Mononuclear cell (primary cell): ENCODE results near the gene ETNK2. TPM values are rescaled to one million over a fixed set of nuclear protein-coding genes. Genes with fewer than 3 reads are reported as not detected.

Experiments
- H3K27me3 ChIP-seq: 2 replicates; pipeline ENCODE4 v1.6.0; 2011; ENCODE audit warnings: low read length, control low read depth; ENCODE audit not compliant: insufficient read depth
- H3K4me1 ChIP-seq: 2 replicates; pipeline ENCODE4 v1.5.1; 2011; ENCODE audit warnings: mild to moderate bottlenecking, low read length, control low read depth; ENCODE audit not compliant: insufficient read depth
- H3K4me3 ChIP-seq: 2 replicates; pipeline ENCODE4 v1.5.1; 2011; ENCODE audit warnings: mild to moderate bottlenecking, low read length, moderate library complexity
- H3K9me3 ChIP-seq: 2 replicates; pipeline ENCODE4 v1.5.1; 2011; ENCODE audit warnings: low read depth, mild to moderate bottlenecking, control low read depth, low read length
- total RNA-seq: library from RNA; depleted of rRNA; stranded (reverse); fragments of >200 nt; gene quantifications from one replicate; pipeline ENCODE4 v1.2.3, GENCODE V29; 2012

The ETNK2 gene
- total RNA-seq, 1 donor: 3.0 TPM

DNA sequence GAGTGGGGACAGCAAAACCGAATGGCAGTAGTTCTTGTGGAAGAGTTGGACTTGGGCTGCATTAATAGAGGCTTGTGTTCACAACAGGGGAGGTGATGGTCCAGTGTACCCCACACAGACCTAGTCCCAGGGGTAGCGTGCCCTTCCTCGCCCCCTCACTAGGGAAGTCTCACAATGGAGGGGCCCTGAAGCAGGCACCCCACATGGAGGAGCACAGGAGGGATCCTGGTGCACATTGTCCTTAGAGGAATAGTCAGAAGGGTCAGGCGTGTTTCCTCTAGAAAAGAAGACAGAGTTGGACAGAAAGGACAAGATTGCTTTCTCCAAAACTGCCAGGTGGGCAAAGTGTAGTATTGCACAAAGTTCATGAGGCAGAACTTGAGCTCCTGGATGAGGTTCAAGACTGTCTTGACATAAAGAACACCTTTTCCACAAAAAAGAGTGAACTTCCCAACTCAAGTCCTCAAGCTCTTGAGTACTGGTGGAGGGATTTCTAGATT lies 23.3 kb downstream of the ETNK2 start:
- no peaks in the 10 kb centered on the region for H3K27me3 ChIP-seq
- peaks cover 8% of the 10 kb centered on the region for H3K4me1 ChIP-seq
- H3K9me3 ChIP-seq: no peaks in the 10 kb centered on the region
- H3K4me3 ChIP-seq: no peak overlapping the region

DNA sequence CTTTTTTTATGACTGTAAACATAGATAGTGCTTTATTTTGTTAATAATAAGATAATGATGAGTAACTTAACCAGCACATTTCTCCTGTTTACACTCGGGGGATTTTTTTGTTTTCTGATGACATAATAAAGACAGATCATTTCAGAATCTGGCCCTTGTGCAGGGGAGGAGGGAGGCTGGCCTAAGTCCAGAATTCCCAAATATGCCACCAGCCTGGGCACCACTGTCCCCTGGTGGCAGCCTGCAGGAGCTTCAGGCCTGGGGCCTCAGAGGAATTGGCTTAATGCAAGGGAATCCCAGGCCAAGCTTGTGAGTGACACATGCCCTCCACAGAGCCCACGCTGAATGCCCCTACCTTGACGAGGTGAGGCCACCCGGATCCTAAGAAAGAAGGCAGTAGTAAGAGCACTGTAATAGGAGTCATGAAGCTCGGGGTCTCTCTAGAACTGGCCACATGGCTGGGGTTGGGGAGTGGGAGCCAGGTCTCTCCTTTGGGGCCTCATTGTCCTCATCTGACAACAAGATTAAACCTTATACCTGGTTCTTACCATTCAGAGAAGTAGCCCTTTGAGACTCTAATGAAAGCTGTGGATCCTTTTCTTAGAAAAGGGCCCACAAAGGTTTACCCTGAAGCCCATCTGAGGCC lies 24.1 kb downstream of the ETNK2 start:
- Histone ChIP-seq H3K27me3 (no peaks in the 10 kb centered on the region), H3K4me1 (peaks cover 8% of the 10 kb centered on the region), H3K9me3 (no peaks in the 10 kb centered on the region), H3K4me3 (no peak overlapping the region)

DNA sequence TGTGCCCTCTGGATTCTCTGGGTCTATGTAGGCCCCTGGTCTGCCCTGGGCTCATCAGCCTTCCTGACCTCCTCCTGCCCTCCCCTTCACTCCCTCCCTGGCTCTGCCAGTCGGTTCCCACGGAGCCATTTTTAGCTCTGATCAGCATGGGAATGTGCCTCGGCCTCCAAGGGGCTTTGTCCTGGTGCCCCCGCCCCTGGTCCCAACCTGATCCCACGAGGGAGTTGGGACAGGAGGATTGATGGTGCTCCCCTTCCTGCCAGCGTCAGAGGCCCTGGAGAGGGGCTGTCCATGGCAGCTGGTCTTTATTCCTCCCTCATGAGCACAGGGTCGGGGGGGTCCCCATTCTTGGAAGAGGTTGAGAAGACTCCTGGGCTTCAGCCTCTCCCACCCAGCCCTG lies 24.9 kb downstream of the ETNK2 start:
- Histone ChIP-seq H3K27me3 (no peaks in the 10 kb centered on the region), H3K4me3 (no peak overlapping the region), H3K9me3 (no peaks in the 10 kb centered on the region), H3K4me1 (peaks cover 8% of the 10 kb centered on the region)

DNA sequence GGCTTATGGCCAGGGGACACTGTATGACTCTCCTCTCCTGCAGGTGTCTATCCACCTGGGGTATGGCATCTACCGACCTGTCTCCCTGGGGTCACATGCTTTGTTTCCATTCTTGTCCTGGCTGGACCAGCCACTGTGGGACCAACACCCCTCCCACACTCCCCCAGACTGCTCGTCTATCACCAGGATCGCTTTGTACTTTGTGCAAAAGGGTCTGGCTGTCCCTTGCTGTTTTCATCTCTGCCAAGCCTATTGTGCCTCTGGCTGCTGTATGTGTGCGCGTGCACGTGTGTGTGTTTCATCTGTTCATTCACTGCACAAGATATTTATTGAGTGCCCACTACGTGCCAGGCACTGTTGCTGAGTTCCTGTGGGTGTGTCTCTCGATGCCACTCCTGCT lies 25.5 kb downstream of the ETNK2 start:
- Histone ChIP-seq H3K4me3 (no peak overlapping the region), H3K27me3 (no peaks in the 10 kb centered on the region), H3K9me3 (no peaks in the 10 kb centered on the region), H3K4me1 (peaks cover 8% of the 10 kb centered on the region)

DNA sequence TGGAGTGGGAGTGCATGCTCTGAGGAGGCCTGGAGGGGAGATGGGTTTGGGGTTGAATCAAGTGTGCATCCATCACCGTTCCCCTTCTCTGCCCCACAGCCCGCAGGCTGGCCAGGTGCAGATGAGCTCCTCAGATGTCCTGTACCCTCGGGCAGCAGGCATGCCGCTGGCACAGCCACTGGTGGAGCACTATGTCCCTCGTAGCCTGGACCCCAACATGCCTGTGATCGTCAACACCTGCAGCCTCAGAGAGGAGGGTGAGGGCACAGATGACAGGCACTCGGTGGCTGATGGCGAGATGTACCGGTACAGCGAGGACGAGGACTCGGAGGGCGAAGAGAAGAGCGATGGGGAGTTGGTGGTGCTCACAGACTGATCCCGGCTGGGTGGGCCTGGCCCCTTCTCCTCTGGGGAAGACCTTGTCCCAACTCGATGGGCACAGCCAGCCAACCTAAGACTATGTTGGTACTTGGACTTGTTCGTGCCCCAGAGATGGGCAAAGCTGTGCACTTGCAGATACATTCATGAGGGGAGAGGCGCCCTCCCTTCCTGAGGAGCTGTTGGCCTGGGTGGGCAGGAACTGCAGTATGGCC lies 26.0 kb downstream of the ETNK2 start:
- Histone ChIP-seq H3K9me3 (no peaks in the 10 kb centered on the region), H3K4me3 (no peak overlapping the region), H3K4me1 (peaks cover 8% of the 10 kb centered on the region), H3K27me3 (no peaks in the 10 kb centered on the region)

DNA sequence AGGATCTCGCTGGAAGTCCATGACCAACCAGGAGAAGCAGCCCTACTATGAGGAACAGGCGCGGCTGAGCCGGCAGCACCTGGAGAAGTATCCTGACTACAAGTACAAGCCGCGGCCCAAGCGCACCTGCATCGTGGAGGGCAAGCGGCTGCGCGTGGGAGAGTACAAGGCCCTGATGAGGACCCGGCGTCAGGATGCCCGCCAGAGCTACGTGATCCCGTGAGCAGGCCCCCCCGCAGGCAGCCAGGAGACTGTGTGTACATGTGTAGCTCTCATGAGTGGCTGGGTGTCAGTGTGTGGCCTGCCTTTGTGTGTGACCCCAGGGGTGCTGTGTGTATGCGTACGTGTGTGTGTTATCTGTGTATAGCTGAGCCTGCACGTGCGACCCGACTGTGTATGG lies 27.2 kb downstream of the ETNK2 start:
- peaks cover 8% of the 10 kb centered on the region for H3K4me1 ChIP-seq
- H3K4me3 ChIP-seq: no peak overlapping the region
- H3K9me3 ChIP-seq: no peaks in the 10 kb centered on the region
- H3K27me3 ChIP-seq: no peaks in the 10 kb centered on the region

DNA sequence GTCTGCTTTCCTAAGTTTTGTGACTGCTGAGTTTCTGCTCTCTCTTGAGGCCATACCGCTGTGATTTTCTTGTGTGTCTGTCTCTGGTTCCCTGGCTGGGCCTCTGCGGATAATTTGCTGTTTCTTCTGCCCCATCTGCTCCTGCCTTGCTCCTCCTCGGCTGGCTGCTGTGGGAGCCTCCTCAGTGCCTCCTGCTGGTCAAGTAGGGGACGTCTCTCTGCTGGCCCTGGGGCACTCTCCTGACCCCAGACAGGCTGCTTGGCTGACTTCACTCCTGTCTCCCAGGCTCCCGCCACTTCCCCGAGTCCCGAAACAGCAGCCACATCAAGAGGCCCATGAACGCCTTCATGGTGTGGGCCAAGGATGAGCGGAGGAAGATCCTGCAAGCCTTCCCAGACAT lies 28.5 kb downstream of the ETNK2 start:
- H3K4me1 ChIP-seq: no peaks in the 10 kb centered on the region

DNA sequence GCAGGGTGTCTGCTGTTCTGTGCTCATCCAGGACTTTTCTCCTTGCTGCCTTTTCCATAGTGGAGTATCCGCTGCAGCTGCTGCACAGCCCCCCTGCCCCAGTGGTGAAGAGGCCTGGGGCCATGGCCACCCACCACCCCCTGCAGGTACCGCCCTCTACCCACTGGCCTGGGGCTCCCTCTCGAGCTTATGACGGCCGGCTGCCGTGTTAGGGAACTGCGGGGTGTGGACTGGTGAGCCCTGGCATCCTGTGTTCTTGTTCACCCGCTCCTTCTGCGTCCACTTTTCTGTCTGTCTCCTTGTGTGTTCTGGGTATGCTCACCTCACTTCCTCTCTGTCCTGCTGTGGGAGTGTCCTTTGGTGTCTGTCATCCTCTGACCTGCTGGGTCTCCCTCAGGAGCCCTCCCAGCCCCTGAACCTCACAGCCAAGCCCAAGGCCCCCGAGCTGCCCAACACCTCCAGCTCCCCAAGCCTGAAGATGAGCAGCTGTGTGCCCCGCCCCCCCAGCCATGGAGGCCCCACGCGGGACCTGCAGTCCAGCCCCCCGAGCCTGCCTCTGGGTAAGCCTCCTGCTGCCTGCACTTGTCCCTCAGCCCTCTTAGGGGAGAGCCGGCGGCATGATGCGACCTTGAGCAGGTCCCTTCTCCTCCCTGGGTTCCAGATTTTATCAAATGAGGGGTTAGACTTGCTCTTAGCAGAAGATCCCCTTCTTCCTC lies 29.8 kb downstream of the ETNK2 start:
- no peaks in the 10 kb centered on the region for H3K4me1 ChIP-seq
- H3K27me3 ChIP-seq: no peaks in the 10 kb centered on the region
- no peak overlapping the region for H3K4me3 ChIP-seq
- H3K9me3 ChIP-seq: no peaks in the 10 kb centered on the region

More for the DNA sequence above, 28.5 kb downstream of the ETNK2 start:
- Histone ChIP-seq H3K9me3 (no peaks in the 10 kb centered on the region), H3K4me3 (no peak overlapping the region), H3K27me3 (no peaks in the 10 kb centered on the region)

DNA sequence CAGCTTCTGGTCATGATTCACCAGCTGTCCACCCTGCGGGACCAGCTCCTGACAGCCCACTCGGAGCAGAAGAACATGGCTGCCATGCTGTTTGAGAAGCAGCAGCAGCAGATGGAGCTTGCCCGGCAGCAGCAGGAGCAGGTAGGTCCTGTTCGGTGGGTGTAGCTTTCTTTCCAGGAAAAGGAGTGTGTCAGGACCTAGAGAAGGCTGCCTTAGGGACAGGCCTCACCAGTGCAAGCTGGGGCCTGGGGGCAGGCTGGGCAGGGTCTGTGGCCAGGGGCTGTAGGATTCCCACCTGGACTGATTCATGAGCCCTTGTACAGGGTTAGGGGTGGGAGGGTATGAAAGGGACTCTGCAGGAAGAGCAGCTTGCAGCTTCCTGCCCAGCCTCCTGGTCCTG lies 35.3 kb downstream of the ETNK2 start:
- no peak overlapping the region for H3K4me3 ChIP-seq
- peaks cover 4% of the 10 kb centered on the region for H3K4me1 ChIP-seq
- H3K27me3 ChIP-seq: no peaks in the 10 kb centered on the region
- no peaks in the 10 kb centered on the region for H3K9me3 ChIP-seq

DNA sequence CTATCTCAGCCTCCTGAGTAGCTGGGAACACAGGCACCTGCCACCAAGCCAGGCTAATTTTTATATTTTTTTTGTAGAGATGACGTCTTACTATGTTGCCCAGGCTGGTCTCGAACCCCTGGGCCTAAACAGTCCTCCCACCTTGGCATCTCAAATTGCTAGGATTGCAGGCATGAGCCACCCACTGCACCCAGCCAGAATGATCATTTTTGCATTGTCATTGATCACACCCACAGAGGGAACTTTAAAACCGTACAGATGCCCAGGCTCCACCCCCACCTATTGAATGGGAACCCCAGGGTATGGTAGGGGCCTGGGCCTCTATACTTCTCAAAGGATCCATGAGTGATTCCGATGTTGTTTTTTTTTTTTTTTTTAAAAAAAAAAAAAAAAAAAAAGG lies 36.7 kb downstream of the ETNK2 start:
- no peaks in the 10 kb centered on the region for H3K9me3 ChIP-seq
- H3K4me1 ChIP-seq: peaks cover 4% of the 10 kb centered on the region
- H3K27me3 ChIP-seq: no peaks in the 10 kb centered on the region
- H3K4me3 ChIP-seq: no peak overlapping the region

DNA sequence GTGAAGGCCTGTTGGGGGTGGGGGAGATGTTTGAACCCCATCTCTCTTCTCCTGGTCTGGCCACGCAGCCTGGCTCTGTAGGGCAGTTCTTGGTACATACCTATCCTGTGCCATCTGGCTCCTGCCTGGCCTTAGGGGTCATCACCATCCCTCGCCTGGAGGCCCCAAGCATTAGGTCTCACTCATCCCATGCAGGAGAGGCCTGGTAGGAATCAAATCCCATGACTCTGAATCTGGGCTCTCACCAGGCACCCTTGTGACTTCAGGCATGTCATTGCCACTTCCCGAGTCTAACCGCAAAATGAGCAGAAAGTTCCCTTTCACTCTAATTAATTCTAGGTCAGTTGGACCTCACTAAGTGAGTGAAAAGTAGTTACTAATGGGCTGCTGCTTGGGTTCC lies 37.2 kb downstream of the ETNK2 start:
- H3K4me3 ChIP-seq: no peak overlapping the region
- no peaks in the 10 kb centered on the region for H3K9me3 ChIP-seq
- H3K4me1 ChIP-seq: peaks cover 4% of the 10 kb centered on the region
- no peaks in the 10 kb centered on the region for H3K27me3 ChIP-seq

DNA sequence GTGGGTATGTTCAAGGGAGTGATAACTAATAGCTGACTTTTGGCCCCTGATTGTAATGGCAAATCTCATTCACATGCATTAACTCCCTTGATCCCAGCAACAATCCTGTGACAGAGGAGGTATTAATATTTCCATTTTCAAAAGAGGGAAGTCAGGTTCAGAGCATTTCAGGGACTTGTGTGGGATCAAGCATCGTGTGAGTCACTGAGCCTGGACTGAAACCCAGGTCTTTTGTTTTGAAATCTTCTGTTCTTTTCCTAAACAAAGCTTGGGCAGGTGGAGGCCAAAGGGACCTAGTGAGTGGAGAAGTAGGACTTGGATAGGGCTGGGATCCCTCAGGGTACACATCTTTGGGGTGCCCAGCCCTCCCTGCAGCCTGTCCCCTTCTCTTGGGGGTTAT lies 37.9 kb downstream of the ETNK2 start:
- Histone ChIP-seq H3K4me1 (peaks cover 4% of the 10 kb centered on the region), H3K27me3 (no peaks in the 10 kb centered on the region), H3K4me3 (no peak overlapping the region), H3K9me3 (no peaks in the 10 kb centered on the region)

DNA sequence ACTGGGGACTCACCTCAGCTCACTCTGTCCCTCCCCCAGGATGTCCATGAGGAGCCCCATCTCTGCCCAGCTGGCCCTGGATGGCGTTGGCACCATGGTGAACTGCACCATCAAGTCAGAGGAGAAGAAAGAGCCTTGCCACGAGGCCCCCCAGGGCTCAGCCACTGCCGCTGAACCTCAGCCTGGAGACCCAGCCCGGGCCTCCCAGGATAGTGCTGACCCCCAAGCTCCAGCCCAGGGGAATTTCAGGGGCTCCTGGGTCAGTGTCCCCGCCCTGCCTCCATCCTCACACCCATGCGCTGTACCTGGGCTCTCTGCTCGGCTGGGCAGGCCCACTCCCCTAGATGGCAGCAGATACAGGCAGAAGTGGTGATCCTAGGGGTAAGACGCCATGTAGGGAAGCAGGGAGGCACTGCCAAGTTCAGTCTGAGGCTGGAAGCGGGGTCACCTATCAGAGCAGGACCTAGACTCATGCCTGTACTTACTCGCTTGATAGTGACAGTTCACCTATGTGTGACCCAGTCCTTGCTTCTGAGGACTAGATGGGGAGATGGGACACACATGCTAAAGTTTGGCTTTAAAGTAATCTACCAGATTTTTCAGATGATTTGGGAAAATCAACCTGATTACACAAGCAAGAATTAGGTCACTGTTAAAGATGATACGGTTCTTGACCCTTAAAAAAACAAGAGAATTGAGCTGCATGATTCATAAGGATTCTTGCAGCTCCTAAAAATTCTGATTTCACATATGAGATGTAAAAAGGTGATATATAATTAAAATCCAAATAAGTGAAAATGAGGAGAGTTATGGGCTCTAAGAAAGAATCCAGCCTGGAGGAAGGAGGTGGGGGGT lies 38.7 kb downstream of the ETNK2 start:
- H3K9me3 ChIP-seq: no peaks in the 10 kb centered on the region
- peaks cover 4% of the 10 kb centered on the region for H3K4me1 ChIP-seq
- no peaks in the 10 kb centered on the region for H3K27me3 ChIP-seq
- H3K4me3 ChIP-seq: no peak overlapping the region

DNA sequence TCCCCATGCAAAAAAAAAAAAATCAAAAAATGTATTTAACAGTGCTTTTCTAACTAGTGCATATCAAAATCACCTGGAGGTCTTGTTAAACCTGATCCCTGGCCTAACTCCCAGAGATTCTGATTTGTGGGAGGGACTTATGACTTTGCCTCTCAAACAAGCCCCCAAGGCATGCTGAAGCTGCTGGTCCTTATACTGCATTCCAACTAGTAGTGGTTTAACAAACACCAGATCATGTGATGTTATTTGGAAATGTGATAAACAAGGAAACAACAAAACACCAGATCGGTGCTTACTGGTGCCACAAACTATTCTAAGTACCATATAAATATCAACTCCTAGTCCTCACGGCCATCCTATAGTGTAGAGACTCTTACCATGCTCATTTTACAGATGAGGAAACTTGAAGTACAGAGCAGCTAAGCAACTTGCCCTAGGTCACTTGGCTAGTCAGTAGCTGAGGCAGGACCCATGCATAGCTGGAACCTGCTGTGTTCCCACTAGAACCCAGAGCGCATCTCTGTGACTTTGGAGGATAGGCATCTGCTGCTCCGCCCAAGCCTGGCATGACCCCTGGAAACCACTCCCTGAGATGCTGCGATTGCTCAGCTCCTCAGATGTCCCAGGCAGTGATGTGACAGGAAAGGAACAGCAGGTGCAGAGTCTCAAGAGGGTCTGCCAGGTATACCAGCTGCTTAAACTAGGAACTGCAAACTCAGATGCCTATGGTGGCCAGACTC lies 40.8 kb downstream of the ETNK2 start:
- no peaks in the 10 kb centered on the region for H3K27me3 ChIP-seq

More for the DNA sequence above, 40.8 kb downstream of the ETNK2 start:
- Histone ChIP-seq H3K4me3 (no peak overlapping the region), H3K9me3 (no peaks in the 10 kb centered on the region), H3K4me1 (peaks cover 4% of the 10 kb centered on the region)
